ENCODE measurements around the gene MMUT. TPM values are rescaled to one million over a fixed set of nuclear protein-coding genes. Genes with fewer than 3 reads are reported as not detected.
A peak's percentile ranks its signal among the peaks of the same experiment; 100 is the strongest.

Gene MMUT
- total and polyA plus RNA-seq, 2 experiments from 2014 or later = 8.7 to 12.4 TPM

DNA sequence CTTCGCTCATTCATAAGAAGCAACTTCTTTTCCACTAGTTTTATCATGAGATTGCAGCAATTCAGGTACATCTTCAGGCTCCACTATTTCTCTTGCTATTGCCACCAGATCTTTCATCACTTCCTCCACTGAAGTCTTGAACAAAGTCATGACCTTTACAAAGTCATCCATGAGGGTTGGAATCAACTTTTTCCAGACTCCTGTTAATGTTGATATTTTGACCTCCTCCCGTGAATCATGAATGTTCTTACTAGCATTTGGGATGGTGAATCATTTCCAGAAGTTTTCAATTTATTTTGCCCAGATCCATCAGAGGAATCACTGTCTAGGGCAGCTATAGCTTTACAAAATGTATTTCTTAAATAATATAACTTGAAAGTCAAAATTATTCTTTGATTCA, 1.6 kb upstream of the MMUT start:
- H3K27ac ChIP-seq (ENCODE audit: low read depth) = no peak overlapping the region
- Mint-ChIP-seq H3K36me3 (ENCODE audit: low read depth) (peaks cover 4% of the 10 kb centered on the region), H3K27me3 (ENCODE audit: insufficient read depth, low read depth, poor library complexity) (no peaks in the 10 kb centered on the region), H3K4me1 (peaks cover 11% of the 10 kb centered on the region), H3K27ac (no peak overlapping the region), H3K4me3 (peak overlapping the region; percentile 100), H3K9me3 (peaks cover 3% of the 10 kb centered on the region; the same call in 1 of the 3 replicates)
- H3K9me2 ChIP-seq (ENCODE audit: insufficient read depth) = no peaks in the 10 kb centered on the region
- TF ChIP-seq, protein P1, sequence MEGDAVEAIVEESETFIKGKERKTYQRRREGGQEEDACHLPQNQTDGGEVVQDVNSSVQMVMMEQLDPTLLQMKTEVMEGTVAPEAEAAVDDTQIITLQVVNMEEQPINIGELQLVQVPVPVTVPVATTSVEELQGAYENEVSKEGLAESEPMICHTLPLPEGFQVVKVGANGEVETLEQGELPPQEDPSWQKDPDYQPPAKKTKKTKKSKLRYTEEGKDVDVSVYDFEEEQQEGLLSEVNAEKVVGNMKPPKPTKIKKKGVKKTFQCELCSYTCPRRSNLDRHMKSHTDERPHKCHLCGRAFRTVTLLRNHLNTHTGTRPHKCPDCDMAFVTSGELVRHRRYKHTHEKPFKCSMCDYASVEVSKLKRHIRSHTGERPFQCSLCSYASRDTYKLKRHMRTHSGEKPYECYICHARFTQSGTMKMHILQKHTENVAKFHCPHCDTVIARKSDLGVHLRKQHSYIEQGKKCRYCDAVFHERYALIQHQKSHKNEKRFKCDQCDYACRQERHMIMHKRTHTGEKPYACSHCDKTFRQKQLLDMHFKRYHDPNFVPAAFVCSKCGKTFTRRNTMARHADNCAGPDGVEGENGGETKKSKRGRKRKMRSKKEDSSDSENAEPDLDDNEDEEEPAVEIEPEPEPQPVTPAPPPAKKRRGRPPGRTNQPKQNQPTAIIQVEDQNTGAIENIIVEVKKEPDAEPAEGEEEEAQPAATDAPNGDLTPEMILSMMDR (conservative IDR thresholded peaks at IDR 0.05; ENCODE audit: low read depth in 2 of 2) = no peak
- TF ChIP-seq JUNB (IDR thresholded peaks at IDR 0.05; ENCODE audit: unreplicated experiment) = no peak
- no peak for TF ChIP-seq POLR2AphosphoS5 (IDR thresholded peaks at IDR 0.05; ENCODE audit: low read depth)
- TF ChIP-seq ZNF462 (CRISPR knock-in tag; IDR thresholded peaks at IDR 0.05) = no peak
- TF ChIP-seq EZH2 (IDR thresholded peaks at IDR 0.05; ENCODE audit: low read depth, unreplicated experiment) = no peak
- no peak for TF ChIP-seq STAT1 (IDR thresholded peaks at IDR 0.05; ENCODE audit: unreplicated experiment)
- no peak for TF ChIP-seq EZH2phosphoT487 (IDR thresholded peaks at IDR 0.05; ENCODE audit: unreplicated experiment)
- no peak for TF ChIP-seq ZNF331 (CRISPR knock-in tag; IDR thresholded peaks at IDR 0.05; ENCODE audit: low read depth)
- TF ChIP-seq NANOG (IDR thresholded peaks at IDR 0.05; ENCODE audit: borderline replicate concordance) = no peak
- TF ChIP-seq CREB1 (CRISPR knock-in tag; IDR thresholded peaks at IDR 0.05; ENCODE audit: low read depth) = no peak
- no peak for TF ChIP-seq ETS1 (IDR thresholded peaks at IDR 0.05)
- TF ChIP-seq ZNF114 (CRISPR knock-in tag; IDR thresholded peaks at IDR 0.05) = no peak
- ATAC-seq (no peak), DNase-seq (ENCODE audit: low spot score) (no peak)
- H3K36me3 ChIP-seq (ENCODE audit: insufficient read depth) = no peaks in the 10 kb centered on the region
- peak overlapping the region; percentile 84 for H3K4me2 ChIP-seq
- no peaks in the 10 kb centered on the region for H3F3A ChIP-seq (replicated peaks; ENCODE audit: low read depth)
- peaks cover 83% of the 10 kb centered on the region for H3K79me2 ChIP-seq (replicated peaks; ENCODE audit: insufficient read depth)
- no peak overlapping the region for H2AFZ ChIP-seq
- H3K4me3 ChIP-seq = peak overlapping the region; percentile 66; the same call in 1 of the 2 replicates
- no peaks in the 10 kb centered on the region for H3K4me1 ChIP-seq (ENCODE audit: insufficient read depth)
- H3K27me3 ChIP-seq (ENCODE audit: insufficient read depth) = no peaks in the 10 kb centered on the region
- no peaks in the 10 kb centered on the region; the same call in 1 of the 2 replicates for H4K20me1 ChIP-seq (replicated peaks; ENCODE audit: insufficient read depth)

Data from GM23338 (cell line).